ENCODE measurements around the gene KCNK16. TPM values are rescaled to one million over a fixed set of nuclear protein-coding genes. Genes with fewer than 3 reads are reported as not detected.
A peak's percentile ranks its signal among the peaks of the same experiment; 100 is the strongest.
"Not testable (repeated sequence)": the region's sequence is repeated elsewhere in the genome, so short reads cannot be mapped to it uniquely, and the experiment has no call there.

KCNK16 gene
- total RNA-seq, 1 experiment from 2014 or later, result not detected

DNA sequence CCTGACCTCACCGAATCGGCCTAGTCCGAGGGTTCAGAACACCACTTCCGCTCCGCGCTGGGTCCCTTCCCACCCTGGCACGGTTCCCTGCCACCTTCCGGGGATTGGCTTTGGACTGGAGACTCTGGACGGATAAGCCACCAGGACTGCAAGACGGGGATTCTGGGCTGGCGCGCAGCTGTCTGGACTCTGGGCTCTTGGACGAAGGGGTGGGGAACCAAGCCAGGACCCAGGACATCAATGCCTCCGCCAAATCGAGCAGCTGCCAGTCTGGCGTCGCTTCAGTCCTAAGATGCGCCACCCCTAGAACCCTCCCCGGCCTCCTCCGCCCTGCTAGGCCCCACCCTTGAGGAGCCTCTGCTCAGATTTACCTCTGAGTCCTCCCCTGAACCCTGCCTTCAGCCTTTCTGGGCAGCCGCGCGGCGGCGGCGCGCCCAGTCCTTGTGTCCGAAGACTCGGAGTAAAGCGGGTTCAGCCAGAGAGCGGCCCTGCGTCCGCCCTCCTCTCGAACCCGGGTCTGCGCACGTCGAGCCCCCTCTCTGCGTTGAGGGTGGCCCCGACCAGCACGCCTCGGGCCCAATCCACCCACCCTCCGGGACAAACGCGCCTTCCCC lies 9.5 kb downstream of the KCNK16 start:
- DNase-seq (ENCODE audit: low read depth), result no peak

DNA sequence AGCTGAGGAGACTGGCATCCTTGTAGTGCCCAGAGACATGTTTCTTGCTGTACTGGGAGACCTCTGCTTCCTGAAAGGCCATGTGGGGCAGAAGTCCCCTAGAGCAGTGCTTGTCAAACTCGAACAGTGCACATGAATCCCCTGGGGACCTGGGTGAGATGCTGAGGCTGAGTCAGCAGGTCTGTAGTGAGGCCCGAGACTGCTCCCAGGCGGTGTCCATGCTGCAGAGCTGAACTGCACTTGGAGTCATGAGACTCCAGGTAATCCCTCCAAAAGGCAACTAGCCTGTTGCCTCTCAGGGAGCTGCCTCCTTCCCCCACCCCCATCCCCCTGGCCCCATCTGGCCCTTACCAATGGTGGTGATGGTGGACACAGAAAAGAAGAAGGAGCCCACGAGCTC lies 12.0 kb downstream of the KCNK16 start:
- DNase-seq (ENCODE audit: low read depth), result no peak

DNA sequence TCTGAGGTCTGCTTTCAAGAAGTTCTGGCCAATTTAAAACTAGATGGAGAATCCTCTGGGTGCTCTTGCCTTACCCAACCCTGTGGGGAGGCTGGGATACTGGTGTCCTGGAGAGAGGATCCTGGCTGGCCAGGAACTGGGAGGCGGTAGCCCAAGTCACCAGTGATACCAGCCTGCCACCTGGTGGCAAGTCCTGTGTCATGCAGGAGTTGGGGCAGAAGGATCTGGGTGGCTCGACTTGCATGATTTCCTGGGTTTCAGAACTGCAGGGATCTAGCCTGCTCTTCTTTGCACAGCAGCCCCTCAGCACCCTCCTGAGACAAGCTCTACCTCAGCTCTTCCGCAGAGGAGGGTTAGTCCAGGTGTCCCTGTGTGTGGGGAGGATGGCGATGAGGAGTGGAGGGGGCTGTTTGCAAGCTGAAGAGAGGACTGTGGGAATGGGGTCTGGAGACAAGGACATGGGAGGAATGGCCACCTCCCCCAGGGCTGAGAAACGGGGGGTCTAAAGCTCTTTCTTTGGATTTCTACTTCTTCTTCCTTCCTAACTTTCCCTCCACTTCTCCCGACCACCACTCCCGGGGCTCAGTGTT lies 12.5 kb downstream of the KCNK16 start:
- DNase-seq (ENCODE audit: low read depth), result peak; percentile 35

DNA sequence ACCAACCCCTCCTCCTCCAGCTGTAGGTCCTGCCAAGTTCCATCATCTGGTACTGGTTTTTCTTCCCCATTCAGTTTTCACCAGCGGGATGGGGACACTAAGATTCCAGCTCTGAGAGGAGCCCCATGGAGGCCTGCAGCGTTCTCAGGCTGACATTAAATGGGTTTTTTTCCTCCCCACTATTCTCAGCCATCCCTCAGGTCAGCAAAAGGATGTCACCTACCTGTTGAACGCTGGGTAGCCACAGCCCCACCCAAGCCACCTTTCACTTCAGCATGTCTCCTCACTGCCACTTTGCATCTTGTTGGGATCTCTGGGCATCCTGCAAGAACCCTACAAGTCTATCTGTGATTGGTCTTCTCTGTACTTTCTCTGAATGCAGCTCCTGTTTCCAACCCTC lies 15.0 kb downstream of the KCNK16 start:
- no peak for DNase-seq (ENCODE audit: low read depth)

DNA sequence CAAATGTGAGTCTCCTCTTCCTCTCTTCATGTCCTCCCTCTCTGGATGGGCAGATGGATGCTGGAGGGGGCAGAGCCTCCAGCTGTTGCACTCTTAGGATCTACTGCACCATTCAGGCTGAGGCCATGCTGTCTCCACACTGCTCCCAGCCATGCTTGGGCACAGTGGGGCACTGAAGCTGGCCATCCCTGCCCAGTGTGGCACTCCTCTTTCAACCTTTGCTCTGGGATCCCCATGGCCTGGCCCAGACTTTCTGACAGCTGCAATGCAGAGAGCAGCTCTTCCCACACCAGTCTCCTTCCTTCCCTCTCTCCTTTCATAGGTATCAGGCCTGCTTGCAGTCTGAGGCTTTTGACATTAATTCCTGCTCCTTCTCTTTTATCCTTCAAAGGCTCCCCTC lies 17.6 kb downstream of the KCNK16 start:
- no peak for DNase-seq (ENCODE audit: low read depth)

DNA sequence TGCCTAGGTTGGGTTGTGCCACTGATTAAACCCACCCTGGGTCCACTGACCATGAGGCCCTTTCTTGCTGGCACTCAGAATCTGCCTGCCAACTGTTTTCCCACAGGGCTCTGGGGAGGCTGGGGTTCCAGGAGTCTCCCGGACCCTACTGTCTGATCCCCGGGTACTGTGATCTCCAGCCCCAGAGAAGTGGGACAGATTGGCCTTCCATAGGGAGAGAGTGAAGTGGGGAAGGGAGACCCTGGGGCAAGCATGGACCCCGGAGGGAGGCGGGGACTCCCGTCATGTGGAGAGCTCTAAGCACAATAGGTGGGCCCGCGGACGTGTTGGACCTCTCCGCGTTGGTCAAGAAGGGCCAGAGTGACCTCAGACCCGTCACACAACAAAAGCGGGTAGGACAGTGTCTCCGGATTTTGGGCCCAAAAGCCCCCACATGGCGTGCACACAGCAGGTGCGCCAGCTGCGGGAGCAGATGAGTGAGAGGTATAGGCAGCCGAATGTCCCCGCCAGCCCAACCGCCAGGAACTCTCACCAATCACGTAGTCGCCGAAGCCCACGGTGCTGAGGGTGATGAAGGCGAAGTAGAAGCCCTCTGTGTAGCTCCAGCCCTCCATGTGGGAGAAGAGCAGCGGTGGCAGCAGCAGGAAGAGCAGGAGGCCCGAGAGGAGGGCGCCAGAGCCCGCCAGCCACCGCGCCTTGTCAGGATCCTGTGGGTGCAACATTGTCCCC lies 18.9 kb downstream of the KCNK16 start:
- no peak for DNase-seq (ENCODE audit: low read depth)

DNA sequence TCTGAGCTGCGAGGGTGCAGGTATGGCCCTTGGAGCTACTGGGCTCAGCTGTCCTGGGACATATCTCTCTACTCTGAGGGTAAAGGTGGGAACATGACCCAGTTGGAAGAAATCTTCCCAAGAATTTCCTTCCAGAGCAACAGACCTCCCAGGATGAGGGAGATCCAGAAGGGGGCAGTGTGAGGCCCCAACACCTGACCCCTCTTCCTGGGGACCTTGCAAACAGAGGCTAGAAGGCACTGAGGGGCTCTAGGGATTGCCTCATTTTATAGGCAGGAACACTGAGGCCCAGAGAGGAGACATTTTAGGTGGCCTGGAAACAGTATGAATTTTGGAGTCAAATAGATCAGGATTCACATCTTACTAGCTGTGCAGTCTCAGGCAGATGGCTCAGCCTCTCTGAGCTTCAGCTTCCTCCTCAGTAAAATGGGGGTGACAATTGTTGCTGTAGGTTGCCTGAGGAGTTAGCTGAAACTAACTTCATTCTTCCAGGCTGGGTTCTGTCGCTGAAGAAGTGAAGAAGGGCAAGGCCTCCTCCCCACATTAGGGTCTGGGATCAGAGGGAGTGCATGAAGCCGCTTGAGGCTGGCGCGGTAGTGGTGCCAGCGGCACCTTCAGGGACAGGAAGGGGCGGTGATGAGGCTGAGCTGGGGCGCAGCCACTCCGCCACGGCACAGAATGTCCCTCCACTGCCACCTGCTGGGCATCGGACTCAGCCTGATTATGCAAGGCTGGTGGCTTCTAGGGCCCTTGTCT lies 19.7 kb downstream of the KCNK16 start:
- DNase-seq (ENCODE audit: low read depth), result peak; percentile 19

DNA sequence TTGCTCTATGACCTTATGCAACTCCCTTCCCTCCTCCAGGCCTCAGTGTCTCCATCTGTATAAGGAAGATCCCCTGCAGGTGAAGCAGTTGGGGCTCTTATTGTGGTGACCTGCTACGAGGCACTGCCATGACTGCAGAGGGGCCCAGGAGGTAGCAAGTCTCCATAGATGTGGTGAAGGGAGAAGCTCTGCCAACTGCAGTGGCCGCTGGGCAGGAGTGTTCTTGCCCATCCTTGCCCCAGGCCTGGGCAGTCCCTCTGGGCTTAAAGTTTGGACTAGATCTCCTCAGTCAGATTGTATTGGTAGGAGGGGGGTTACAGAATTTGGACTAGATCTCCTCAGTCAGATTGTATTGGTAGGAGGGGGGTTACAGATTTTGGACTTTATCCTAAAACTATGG lies 20.5 kb downstream of the KCNK16 start:
- no peak for DNase-seq (ENCODE audit: low read depth)

DNA sequence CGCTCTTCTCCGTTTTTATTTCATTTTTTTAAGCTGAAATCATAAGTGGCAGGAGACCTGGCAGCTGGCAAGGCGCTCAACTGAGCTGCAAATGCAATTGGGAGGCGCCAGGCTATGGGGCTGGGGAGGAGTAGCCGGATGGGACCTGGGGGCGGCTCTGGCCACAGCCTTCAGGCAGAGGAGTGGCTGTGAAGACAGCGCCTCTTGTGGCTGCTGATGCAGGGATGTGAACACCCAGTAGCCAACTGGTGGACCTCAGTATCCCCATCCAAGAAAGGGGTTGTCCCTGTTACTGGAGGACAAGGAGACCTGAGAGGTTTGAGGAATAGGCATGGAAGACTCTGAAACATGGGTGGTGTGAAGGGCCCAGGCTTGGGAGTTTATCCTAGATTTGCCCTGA lies 20.9 kb downstream of the KCNK16 start:
- DNase-seq (ENCODE audit: low read depth), result no peak

DNA sequence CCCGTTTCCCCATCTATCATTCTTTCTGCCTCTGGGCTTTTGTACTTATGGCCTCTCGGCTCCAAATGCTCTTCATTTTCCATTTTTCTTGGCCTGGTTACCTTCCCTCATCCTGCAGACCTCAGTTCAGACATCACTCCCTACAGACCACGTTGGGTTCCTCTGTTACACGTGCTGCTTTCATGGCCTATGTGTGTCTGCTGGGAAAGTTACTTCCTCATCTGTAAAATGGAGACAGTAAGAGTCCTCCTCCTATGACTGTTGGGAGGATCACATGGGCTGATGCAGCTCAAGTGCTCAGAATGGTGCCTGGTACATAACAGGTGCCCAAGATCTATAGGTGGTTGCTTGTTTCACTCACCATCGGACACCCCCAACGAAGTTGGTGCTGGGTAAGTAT lies 21.8 kb downstream of the KCNK16 start:
- no peak for DNase-seq (ENCODE audit: low read depth)

DNA sequence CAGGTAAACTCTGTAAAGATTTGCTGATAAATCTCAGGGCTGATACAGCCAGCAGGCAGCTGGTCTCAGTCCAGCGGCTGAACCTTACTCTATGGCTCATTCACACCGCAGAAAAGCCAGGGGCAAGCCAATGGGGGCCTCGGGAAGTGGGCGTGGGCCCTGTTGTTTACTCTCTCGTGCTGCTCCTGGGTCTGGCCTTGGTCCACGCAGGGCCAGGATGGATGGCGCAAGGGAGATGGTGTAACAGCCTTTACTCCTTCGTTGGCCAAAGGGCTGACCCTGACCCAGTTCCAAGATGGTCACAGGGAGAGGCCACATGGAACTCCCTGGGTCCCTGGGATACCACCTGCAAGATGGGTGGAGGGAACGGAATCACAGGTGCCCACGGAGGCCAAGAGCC lies 24.4 kb downstream of the KCNK16 start:
- no peak for DNase-seq (ENCODE audit: low read depth)

DNA sequence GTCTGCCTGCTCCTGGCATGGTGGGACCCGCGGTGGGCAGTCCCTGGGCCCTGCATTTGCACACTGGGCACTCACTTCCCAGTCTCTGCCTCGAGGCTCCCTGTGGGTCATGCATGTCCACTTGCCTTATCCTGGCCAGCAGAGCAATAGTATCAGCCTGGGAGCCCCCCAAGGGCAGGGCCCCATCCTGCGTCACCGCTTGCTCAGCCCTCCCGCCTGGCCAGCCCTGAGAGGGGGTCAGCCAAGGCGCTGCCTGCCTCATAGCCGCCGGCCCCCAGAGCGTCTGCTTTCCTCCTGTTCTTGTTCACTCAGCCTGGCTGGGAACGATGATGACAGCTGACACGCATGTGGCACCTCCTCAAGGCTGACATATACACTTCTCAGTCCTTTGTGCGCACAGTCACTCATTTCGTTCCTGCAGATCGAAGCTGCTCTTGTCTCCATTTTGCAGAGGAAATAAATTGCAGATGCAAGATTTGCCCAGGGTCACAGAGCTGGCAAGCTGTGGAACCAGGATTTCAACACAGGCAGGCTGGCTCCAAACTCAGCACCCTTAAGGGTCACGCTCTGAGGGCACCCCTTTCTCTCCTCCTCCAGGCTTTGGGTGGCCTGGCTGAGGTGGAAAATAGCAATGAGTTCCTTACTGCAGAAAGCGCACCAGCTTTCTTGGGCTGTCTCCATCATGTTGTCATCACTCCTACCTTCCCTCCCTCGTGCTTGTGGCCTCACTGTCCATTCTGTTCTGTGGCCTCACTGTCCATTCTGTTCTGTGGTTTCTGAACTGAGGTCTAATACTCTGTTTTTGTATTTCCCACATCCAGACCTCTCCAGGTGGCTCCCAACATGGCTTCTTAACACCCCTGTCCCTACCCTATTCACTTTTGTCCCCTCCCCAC lies 25.5 kb downstream of the KCNK16 start:
- no peak for DNase-seq (ENCODE audit: low read depth)

DNA sequence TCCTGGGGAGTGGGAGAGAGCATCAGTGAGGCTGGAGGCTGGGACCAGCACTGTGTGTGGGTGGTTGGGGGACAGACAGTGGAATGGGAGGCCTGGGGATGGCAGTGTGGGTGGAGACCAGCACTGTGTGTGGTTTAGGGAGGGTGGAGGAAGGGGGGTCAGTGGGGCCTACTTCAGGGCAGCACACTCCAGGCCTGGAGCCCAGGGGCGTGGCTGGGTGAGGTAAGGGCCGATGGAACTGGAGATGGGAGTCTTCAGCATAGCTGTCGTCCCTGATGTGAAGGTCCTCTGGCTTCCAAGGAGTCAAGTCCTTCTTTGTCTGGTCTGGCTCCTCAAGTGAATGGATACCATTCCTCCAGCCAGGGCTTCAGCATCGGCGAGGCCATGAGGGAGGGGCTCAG lies 26.9 kb downstream of the KCNK16 start:
- DNase-seq (ENCODE audit: low read depth), result no peak

DNA sequence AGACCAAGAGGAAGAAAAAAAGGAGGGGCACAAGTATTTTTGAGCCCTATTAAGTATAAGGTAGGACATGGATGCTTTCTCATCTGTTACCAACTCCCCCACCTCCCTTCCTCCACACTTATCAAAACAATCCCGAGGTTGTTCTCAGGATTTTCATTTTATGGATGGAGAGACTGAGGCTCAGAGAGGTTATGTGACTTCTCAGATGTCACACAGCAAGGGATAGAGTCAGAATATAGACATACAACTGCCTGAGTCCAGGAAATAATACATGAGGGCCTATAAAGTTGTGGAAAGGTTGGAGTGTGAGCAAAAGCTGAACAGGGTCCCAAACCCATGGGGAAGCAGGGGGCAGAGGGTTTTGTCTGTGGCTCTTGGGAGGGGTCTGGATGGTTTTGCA lies 27.6 kb downstream of the KCNK16 start:
- no peak for DNase-seq (ENCODE audit: low read depth)

DNA sequence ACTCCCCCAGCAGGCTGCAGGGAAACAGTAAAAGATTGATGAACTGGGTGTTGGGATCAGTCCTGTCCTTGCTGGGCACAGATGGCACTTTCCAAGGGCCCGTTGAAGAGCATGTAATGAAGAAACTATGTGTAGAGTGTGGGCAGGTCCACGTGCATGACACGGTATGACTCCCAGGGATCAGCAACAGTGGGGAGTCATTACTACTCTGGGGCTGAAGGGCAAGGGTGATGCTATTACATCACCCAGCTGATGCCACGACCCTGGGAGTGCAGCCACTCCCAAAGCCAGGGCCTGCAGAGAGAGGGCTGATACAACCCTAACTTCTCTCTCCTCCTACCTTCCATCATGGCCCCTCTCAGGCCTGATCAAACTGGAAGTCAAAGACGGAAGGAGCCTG lies 28.4 kb downstream of the KCNK16 start:
- DNase-seq (ENCODE audit: low read depth), result no peak

DNA sequence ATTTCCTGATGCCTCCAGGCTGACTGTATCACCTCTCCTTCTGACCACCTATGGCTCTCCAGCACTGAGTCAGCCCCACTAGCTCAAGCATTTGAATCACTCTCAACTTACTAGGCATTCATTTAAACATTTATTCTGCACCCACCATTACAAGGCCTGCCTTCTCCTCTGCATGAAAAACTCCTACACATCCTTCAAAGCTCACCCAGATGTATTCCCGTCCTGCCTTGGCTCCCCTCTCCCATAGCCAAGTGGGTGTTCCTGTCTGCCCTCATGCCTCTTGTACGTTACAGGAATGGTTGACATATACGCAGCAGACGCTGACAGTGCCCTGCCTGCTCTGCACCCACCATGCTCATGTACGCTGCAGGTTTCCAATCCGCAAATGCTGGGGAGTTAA lies 29.9 kb downstream of the KCNK16 start:
- no peak for DNase-seq (ENCODE audit: low read depth)

DNA sequence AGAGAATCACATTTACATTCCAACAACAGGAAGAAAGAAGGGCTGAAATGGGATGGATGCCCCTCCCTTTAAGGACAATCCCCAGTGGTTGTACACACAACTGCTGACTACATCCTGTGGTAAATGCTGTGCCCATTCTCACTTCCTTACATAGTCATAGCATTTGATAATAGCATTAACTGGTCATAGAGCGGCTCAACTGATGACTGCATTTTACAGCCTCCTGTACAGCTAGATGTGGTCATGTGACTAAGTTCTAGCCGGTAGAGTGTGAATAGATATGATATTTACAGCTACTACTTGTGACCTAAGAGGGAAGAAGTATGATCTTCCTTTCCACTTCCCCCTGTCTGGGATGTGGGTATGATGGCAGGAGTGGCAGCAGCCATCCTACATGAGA lies 33.0 kb downstream of the KCNK16 start:
- DNase-seq (ENCODE audit: low read depth), result no peak

DNA sequence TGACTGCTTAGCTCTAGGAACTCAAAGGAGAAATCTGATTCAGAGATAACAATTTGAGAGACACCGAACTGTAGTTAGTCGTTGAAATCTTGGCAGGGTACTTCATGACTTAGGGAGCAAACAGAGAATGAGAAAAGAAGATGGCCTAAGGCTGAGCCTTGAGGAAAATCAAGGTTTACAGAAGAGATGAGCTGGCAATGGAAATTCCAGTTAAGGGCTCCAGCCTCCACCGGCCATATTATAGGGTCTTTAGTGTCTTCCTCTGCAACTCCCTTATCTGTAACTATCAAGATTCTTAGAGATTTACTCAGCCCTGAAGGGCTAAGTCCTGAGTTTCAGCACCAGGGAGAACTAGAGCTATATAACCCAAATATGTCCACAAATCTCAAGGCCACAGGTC lies 34.9 kb downstream of the KCNK16 start:
- DNase-seq (ENCODE audit: low read depth), result no peak

DNA sequence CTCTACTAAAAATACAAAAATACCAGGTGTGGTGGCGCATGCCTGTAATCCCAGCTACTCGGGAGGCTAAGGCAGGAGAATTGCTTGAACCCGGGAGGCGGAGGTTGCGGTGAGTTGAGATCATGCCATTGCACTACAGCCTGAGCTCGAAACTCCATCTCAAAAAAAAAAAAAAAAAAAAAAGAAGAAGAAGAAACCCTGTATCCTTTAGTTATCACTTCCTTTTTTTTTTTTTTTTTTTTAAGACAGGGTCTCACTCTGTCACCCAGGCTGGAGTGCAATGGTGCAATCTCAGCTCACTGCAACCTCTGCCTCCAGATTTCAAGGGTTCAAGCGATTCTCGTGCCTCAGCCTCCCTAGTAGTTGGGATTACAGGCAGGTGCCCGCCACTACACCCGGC lies 35.9 kb downstream of the KCNK16 start:
- DNase-seq (ENCODE audit: low read depth), result not testable (repeated sequence)

DNA sequence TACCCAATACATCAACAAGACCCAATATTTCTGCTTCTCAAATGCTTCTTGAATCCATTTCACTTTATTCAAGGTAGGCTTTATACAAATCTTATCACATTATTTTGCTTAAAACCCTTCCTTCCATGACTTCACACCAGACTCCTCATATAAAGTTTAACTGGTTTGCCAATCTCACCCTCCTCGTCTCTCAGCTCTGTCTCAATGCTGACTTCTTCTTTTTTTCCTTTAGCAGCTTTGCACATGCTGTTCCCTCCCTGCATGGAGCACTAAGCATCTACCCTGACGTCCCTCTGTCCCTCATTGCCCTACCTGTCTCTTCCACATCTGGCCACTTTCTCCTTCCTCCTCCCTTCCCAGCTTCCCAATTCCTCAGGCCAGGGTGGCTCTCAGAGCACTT lies 39.7 kb downstream of the KCNK16 start:
- no peak for DNase-seq (ENCODE audit: low read depth)

DNA sequence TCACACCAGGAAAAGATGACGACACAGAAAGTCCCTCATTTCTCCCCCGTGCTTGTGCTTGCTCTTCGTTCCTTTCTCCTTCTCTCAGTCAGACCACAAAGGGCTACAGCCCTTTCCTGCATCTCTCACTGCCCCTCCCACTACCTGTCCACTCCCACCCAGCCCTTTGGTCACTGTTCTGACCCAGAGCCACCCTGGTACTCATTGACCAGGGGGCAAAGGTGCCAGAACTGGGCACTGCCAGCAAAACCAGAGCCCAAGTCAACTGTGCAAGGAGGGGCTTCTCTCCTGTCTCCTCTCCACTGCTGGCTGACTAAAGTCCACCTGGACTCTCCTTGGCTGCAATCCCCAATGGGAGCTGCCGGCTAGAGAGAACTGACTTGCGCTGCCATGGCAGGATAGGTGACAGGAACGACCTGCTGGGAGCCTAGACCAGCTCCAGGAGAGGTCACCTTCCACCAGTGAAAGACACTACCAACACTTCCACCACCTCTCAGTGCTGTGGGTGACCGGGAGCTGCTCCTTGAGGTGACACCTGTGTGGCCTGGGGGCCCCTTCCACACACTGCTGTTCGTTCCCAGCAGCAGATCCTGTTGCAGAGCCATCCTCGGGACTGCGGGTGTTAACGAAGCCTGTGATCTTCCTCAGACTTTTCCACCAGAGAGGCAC lies 41.1 kb downstream of the KCNK16 start:
- DNase-seq (ENCODE audit: low read depth), result no peak
